Naive thymus-derived CD8-positive, alpha-beta T cell (primary cell): ENCODE data around the gene PDZD2. TPM values are rescaled to one million over a fixed set of nuclear protein-coding genes. Genes with fewer than 3 reads are reported as not detected.

Source experiments
- ATAC-seq, 2 donors: fragments of 150-1000 bp; cut with Tn5 transposase in 1 of 2; sonication (Bioruptor Pico), chemical (Tn5 transposase) in 1 of 2; 1 replicate in 1 of 2; 2 replicates in 1 of 2; pipeline ENCODE4 v1.10.0; 2021; ENCODE audit warnings: mild to moderate bottlenecking in 2 of 2, moderate library complexity in 2 of 2
- POLR2A ChIA-PET: fragments of 350-600 bp; sonication (Branson Sonifier 250); formaldehyde crosslinking; loops from one replicate; lab custom pipeline; 2021; ENCODE audit warnings: antibody characterized with exemption; lab: Charles Lee
- DNase-seq, 10 donors: peaks; one replicate each; pipeline versions ENCODE4 v3.0.0 to v3.0.0-alpha.2; 2020 to 2022
- H3K27ac Mint-ChIP-seq, 10 donors: one replicate each; pipeline ENCODE4 v1.8.0; 2020 to 2022; ENCODE audit warnings: mild to moderate bottlenecking in 10 of 10, mixed read lengths in 10 of 10, moderate library complexity in 4 of 10, inconsistent platforms in 1 of 10
- H3K27me3 Mint-ChIP-seq, 5 donors: one replicate each; pipeline ENCODE4 v1.8.0; 2021 to 2022; ENCODE audit warnings: mixed read lengths in 5 of 5
- H3K36me3 Mint-ChIP-seq, 3 donors: one replicate each; pipeline ENCODE4 v1.8.0; 2020 to 2022; ENCODE audit warnings: mixed read lengths in 3 of 3, mild to moderate bottlenecking in 2 of 3, inconsistent platforms in 1 of 3
- H3K4me1 Mint-ChIP-seq, 4 donors: one replicate each; pipeline ENCODE4 v1.8.0; 2021 to 2022; ENCODE audit warnings: mixed read lengths in 4 of 4
- H3K4me3 Mint-ChIP-seq, 10 donors: one replicate each; pipeline ENCODE4 v1.8.0; 2020 to 2022; ENCODE audit warnings: mild to moderate bottlenecking in 10 of 10, mixed read lengths in 10 of 10, moderate library complexity in 6 of 10, inconsistent platforms in 1 of 10
- H3K9me3 Mint-ChIP-seq, 9 donors: one replicate each; pipeline ENCODE4 v1.8.0; 2020 to 2022; ENCODE audit warnings: mixed read lengths in 9 of 9, mild to moderate bottlenecking in 3 of 9, inconsistent platforms in 1 of 9, moderate library complexity in 1 of 9
- polyA plus RNA-seq, 3 donors: library from polyadenylated mRNA; unstranded; fragments of 300-500 nt; fragmentation: Illumina TruSeq; gene quantifications; one replicate each; pipeline ENCODE4 v1.2.3, GENCODE V29; 2021
- total RNA-seq, 8 experiments: library from RNA in 2 of 8; stranded (reverse) in 2 of 8; gene quantifications; one replicate each; pipeline ENCODE4 v1.2.3 and lab custom pipeline; 2021 to 2026

The PDZD2 gene
- total and polyA plus RNA-seq, 5 experiments from 2014 or later = 0.73 to 1.7 (median 1.3) TPM; not detected in 1

DNA sequence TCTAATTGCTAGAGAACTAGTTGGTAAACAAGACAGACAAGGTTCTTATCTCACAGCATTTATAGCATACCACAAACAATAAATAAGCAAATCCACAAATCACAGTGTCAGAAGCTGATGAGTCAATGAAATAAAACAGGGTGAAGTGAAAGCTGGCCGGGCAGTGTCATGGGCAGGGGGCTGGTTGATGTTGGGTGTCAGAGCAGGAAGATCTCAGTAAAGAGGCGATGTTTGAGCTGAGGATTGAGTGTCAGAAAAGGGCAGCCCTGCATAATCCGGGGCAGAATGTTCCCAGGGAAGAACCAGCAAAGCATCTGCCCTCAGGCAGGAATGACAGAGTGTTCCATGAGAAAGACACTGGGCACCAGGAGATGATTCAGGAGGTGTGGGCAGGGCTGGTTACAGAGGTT lies 351.8 kb downstream of the PDZD2 start:
- H3K36me3 Mint-ChIP-seq = peaks cover 0 to 13% (median 10%) of the 10 kb centered on the region in 3 donors
- peaks cover 3 to 12% (median 5%) of the 10 kb centered on the region in 4 donors for H3K4me1 Mint-ChIP-seq
- H3K27me3 Mint-ChIP-seq = peaks cover 0 to 10% (median 0%) of the 10 kb centered on the region in 5 donors
- POLR2A ChIA-PET = no interaction called here
- H3K27ac Mint-ChIP-seq = no peak overlapping the region
- no peak overlapping the region for H3K4me3 Mint-ChIP-seq
- ATAC-seq (no peak), DNase-seq (no peak)
- peaks cover 0 to 13% (median 4%) of the 10 kb centered on the region in 9 donors for H3K9me3 Mint-ChIP-seq

DNA sequence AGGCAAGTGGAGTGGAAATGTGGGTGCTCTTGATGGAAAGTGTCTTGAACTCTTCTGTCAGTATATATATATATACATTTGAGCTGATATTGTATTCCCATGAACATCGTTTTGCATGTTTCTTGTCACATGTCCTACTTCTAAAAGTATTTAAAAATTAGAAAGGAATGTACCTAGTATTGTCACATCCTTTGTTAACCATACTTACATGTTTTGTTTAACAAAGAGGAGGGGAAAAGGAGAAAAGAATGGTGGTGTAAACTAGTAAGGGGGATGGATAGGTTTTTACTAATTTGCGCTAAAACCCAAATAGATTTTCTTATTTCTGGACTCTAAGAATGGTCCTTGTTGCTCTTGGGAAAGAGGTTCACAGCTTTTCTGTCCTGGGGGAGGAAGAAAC lies 353.4 kb downstream of the PDZD2 start:
- ATAC-seq = no peak

DNA sequence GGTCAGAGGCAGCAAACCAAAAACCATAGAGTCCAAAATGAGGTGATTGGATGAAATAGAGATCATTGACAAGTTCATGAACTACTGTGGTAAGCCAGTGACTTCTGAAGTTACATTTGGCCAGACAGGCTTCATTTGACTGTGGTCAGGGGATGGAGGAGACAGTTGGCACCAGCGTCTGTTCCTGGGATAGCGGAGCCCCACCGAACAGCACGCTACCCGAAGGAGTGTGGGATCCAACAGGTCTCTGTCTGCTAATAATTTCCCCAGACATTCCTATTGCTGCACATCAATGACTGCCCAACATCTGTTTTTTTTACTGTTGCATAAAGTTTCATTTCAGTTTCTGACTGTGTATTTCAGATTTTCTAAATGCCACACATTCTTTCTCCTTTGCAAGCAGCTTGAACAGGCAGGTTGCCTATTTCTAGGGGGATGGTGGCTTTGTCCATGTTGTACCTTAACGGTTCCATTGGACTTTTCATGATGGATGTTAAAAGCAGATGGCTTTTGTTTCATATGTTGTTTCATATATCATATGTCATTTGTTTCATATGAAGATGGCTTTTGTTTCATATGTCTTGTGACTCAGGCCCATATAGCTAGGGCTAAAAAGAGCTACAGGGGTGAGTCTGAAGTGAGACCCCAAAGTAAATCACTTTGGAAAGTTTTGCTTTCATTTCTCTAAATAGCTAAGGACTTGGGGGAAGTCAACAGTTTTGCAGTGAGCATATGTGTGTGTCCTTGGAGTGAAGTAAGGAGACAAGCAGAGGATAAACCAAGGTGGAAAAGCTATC lies 354.4 kb downstream of the PDZD2 start:
- ATAC-seq = no peak
- no peak for DNase-seq
- Mint-ChIP-seq H3K27ac (peak overlapping the region in 1 of 10 donors; percentile 16), H3K9me3 (peaks cover 0 to 4% (median 0%) of the 10 kb centered on the region in 9 donors), H3K4me1 (peaks cover 8 to 29% (median 9%) of the 10 kb centered on the region in 4 donors), H3K4me3 (no peak overlapping the region), H3K36me3 (peaks cover 0 to 8% (median 3%) of the 10 kb centered on the region in 3 donors), H3K27me3 (peaks cover 0 to 7% (median 0%) of the 10 kb centered on the region in 5 donors)
- POLR2A ChIA-PET = no interaction called here

More for the DNA sequence above, 353.4 kb downstream of the PDZD2 start:
- POLR2A ChIA-PET = no interaction called here
- peaks cover 0 to 13% (median 4%) of the 10 kb centered on the region in 9 donors for H3K9me3 Mint-ChIP-seq
- DNase-seq = no peak
- H3K27ac Mint-ChIP-seq = no peak overlapping the region
- no peak overlapping the region for H3K4me3 Mint-ChIP-seq
- H3K36me3 Mint-ChIP-seq = peaks cover 0 to 13% (median 6%) of the 10 kb centered on the region in 3 donors
- peaks cover 9 to 27% (median 10%) of the 10 kb centered on the region in 4 donors for H3K4me1 Mint-ChIP-seq
- H3K27me3 Mint-ChIP-seq = peaks cover 0 to 10% (median 0%) of the 10 kb centered on the region in 5 donors

DNA sequence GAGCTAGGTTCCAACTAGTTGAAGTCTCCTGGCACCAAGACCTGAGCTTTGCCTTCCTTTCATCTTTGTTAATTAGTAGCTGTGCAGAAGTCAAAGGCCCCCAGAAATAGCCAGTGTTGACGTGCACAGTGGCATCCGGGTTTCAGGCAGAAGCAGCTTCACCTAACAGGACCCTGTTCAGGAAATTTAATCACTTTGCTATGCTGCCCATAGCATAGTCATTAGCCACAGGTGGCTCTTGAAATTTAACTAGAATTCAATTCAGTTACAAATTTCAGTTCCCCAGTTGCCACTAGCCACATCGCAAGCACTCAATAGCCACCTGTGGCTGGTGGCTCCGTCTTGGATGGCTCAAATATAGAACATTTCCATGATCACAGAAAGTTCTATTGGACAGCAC lies 356.1 kb downstream of the PDZD2 start:
- ATAC-seq (no peak), DNase-seq (no peak)
- Mint-ChIP-seq H3K9me3 (no peaks in the 10 kb centered on the region), H3K4me1 (peaks cover 8 to 29% (median 9%) of the 10 kb centered on the region in 4 donors), H3K36me3 (peaks cover 0 to 13% (median 5%) of the 10 kb centered on the region in 3 donors), H3K27ac (no peak overlapping the region), H3K4me3 (no peak overlapping the region), H3K27me3 (peaks cover 0 to 7% (median 0%) of the 10 kb centered on the region in 5 donors)
- POLR2A ChIA-PET = interaction anchor here (1.0 kb wide), 1 partner anchor 126 kb away, joined by 3 read pairs; no protein-coding TSS in a partner anchor

DNA sequence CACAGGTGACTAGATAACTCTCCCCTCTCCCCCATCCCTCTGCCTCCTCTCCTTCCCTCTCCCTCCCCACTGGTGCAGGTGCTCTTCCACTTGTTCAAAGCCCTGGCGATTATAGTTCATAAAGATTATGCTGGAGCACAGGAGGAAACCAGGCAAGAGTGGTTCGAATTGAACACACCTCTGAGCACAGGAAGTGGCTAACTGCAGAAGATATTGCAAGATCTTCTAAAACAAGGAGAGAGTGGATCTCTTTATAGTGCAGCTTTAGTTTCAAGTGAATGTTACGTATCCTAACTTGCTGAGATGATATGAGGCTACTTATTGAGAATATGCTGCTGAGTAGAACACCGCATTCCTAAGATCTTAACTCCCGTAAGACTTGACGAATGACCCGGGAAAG lies 356.8 kb downstream of the PDZD2 start:
- DNase-seq (peak in 2 of 10 donors; percentile 22 to 29), ATAC-seq (peak; percentile 35 to 57)
- POLR2A ChIA-PET = interaction anchor here (1.0 kb wide), 1 partner anchor 127 kb away, joined by 3 read pairs; no protein-coding TSS in a partner anchor
- Mint-ChIP-seq H3K36me3 (peaks cover 0 to 13% (median 5%) of the 10 kb centered on the region in 3 donors), H3K4me1 (peaks cover 8 to 29% (median 9%) of the 10 kb centered on the region in 4 donors), H3K27ac (peak overlapping the region in 8 of 10 donors; percentile 3 to 92 (median 84)), H3K27me3 (peaks cover 0 to 4% (median 0%) of the 10 kb centered on the region in 5 donors), H3K9me3 (no peaks in the 10 kb centered on the region), H3K4me3 (peak overlapping the region in 8 of 10 donors; percentile 15 to 74 (median 58))

DNA sequence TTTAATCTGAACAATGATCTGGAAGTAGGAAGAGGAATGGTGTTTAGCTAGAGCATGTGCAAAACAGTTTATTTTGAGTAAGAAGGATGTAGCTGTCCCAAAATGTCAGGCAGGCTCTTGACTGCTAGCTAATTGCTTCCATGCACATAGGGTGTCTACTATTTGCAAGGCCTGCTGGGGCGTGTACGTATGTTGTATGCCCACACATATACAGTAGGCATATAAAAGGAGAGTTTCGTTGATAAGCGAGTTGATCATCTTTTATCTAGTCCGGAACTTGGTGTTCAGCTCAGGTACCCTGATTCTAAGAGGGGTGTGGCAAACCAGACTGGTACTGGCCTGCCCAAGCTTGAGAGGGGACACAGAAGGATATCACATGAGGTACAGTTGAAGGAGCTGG lies 358.0 kb downstream of the PDZD2 start:
- POLR2A ChIA-PET = interaction anchor here (1.1 to 1.3 kb wide), 2 partner anchors 36 to 131 kb away, joined by 3 to 10 read pairs; no protein-coding TSS in a partner anchor
- peak overlapping the region in 2 of 10 donors; percentile 7 to 70 for H3K27ac Mint-ChIP-seq
- H3K27me3 Mint-ChIP-seq = no peaks in the 10 kb centered on the region
- H3K4me3 Mint-ChIP-seq = no peak overlapping the region
- ATAC-seq = no peak
- DNase-seq = no peak
- H3K9me3 Mint-ChIP-seq = no peaks in the 10 kb centered on the region
- peaks cover 9 to 29% (median 10%) of the 10 kb centered on the region in 4 donors for H3K4me1 Mint-ChIP-seq
- H3K36me3 Mint-ChIP-seq = peaks cover 0 to 13% (median 5%) of the 10 kb centered on the region in 3 donors

DNA sequence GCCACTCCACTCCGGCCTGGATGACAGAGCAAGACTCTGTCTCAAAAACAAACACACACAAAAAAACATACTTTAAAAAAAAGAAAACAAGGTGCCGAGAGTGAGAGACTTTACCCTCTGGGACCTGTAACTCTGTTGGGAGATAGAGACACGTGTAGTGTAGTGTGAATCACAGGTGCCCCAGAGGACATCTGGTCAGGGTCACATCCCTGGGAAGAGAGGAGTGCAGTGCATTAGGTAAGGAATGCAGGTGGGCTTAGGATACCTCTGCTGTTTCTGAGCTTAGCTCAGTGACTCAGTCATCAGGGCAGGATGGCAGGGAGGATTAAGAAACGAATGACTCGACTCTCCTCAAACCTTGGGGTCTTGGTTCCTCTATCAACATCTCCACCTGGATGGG lies 360.5 kb downstream of the PDZD2 start:
- Mint-ChIP-seq H3K27ac (peak overlapping the region in 2 of 10 donors; percentile 22 to 46), H3K27me3 (no peaks in the 10 kb centered on the region), H3K4me3 (no peak overlapping the region), H3K9me3 (no peaks in the 10 kb centered on the region), H3K4me1 (peaks cover 9 to 27% (median 13%) of the 10 kb centered on the region in 4 donors), H3K36me3 (peaks cover 0 to 13% (median 5%) of the 10 kb centered on the region in 3 donors)
- POLR2A ChIA-PET = interaction anchor here (0.6 kb wide), 1 partner anchor 13 kb away, joined by 3 read pairs; no protein-coding TSS in a partner anchor
- DNase-seq = no peak
- ATAC-seq = no peak

DNA sequence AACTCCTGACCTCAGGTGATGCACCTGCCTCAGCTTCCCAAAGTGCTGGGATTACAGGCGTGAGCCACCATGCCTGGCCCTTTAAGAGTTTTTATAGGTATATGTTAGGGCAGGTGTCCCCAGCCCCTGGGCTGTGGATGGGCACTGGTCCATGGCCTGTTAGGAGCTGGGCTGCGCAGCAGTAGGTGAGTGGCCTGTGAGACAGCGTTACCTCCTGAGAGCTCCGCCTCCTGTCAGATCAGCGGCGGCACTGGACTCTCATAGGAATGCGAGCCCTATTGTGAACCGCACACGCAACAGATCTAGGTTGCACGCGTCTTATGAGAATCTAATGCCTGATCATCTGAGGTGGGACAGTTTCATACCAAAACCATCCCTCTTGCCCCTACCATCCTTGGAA lies 361.8 kb downstream of the PDZD2 start:
- Mint-ChIP-seq H3K27me3 (no peaks in the 10 kb centered on the region), H3K36me3 (peaks cover 0 to 13% (median 5%) of the 10 kb centered on the region in 3 donors), H3K4me1 (peaks cover 4 to 16% (median 9%) of the 10 kb centered on the region in 4 donors), H3K4me3 (no peak overlapping the region), H3K27ac (peak overlapping the region in 1 of 10 donors; percentile 37), H3K9me3 (no peaks in the 10 kb centered on the region)
- POLR2A ChIA-PET = interaction anchor here (0.6 kb wide), 1 partner anchor 61 kb away, joined by 3 read pairs; no protein-coding TSS in a partner anchor
- ATAC-seq (no peak), DNase-seq (no peak)

DNA sequence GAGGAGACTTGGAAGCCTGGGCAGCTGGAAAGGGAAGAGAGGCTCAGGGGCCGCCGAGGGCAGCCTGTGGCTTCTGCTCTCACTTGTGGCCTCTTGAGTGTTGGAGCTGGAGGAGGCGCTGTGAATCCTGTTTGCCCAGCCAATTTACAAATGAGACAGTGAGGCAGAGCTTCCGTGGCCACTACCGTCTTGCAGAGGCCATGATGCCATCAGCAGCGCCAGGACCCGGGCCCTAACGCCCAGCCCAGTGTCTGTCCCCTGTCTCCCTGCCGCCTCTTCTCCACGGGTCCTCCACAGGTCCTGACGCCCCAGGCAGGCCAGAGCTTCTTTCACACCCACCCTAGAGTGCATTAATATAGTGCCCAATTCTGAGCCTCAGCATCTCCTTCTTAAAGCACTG lies 362.4 kb downstream of the PDZD2 start:
- Mint-ChIP-seq H3K36me3 (peaks cover 0 to 13% (median 5%) of the 10 kb centered on the region in 3 donors), H3K9me3 (no peaks in the 10 kb centered on the region), H3K27ac (peak overlapping the region in 1 of 10 donors; percentile 37), H3K27me3 (no peaks in the 10 kb centered on the region), H3K4me3 (no peak overlapping the region), H3K4me1 (peaks cover 0 to 12% (median 6%) of the 10 kb centered on the region in 4 donors)
- no peak for DNase-seq
- no peak for ATAC-seq
- POLR2A ChIA-PET = interaction anchor here (0.6 kb wide), 1 partner anchor 60 kb away, joined by 3 read pairs; no protein-coding TSS in a partner anchor

DNA sequence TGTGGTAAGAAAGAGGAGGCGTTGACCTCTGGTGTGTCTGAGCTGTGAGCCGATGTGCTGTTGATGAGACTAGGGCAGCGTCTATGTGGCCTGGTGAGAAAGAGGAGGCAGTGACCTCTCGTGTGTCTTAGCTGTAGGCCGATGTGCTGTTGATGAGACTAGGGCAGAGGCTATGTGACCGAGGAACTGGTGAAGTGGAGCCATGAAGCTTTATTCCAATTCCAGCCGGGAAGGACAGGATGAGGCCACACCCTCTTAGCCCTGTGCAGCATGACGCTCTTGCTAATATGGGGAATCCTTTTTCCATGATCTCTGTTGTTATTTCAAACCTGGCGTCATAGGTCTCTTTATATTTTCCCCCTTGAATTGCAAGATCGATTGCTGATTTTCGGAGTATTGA lies 362.8 kb downstream of the PDZD2 start:
- Mint-ChIP-seq H3K4me1 (peaks cover 0 to 10% (median 4%) of the 10 kb centered on the region in 4 donors), H3K27me3 (no peaks in the 10 kb centered on the region), H3K4me3 (no peak overlapping the region), H3K27ac (peak overlapping the region in 1 of 10 donors; percentile 37), H3K36me3 (peaks cover 0 to 13% (median 5%) of the 10 kb centered on the region in 3 donors), H3K9me3 (no peaks in the 10 kb centered on the region)
- POLR2A ChIA-PET = interaction anchor here (0.6 kb wide), 1 partner anchor 60 kb away, joined by 3 read pairs; no protein-coding TSS in a partner anchor
- ATAC-seq (no peak), DNase-seq (no peak)

DNA sequence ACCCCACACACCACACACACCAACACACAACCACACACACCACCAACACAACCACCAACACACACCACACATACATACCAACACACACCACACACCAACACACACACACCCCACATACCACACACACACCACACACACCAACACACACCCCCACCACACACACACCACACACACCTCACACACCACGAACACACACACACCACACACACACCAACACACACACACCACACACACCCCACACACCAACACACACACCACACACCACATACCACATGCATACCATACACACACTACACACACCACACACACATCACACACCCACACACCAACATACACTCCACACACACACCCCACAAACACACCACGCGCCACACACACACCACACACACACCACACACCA lies 363.8 kb downstream of the PDZD2 start:
- POLR2A ChIA-PET = no interaction called here
- H3K27ac Mint-ChIP-seq = no peak overlapping the region

DNA sequence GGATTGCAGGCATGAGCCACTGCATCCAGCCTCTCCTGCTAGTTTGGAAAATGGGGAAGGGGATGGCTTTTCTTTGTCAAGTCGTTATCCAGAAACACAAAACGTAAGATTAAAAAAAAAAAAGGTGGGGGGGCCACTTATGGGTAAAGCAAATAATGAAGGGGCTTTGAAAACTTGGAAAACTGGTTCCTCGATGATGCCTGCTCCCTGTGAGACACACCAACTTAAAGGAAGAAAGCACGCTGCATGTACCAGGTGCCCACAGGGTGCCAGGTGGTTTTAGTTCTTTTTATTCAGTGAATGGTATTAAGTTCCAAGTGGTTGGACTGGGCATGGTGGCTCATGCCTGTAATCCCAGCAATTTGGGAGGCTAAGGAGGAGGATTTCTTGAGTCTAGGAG lies 365.1 kb downstream of the PDZD2 start:
- no peak for DNase-seq
- H3K27me3 Mint-ChIP-seq = no peaks in the 10 kb centered on the region
- H3K4me3 Mint-ChIP-seq = no peak overlapping the region
- peaks cover 0 to 7% (median 0%) of the 10 kb centered on the region in 3 donors for H3K36me3 Mint-ChIP-seq
- H3K27ac Mint-ChIP-seq = no peak overlapping the region
- ATAC-seq = no peak
- H3K4me1 Mint-ChIP-seq = peaks cover 0 to 8% (median 0%) of the 10 kb centered on the region in 4 donors
- POLR2A ChIA-PET = no interaction called here
- no peaks in the 10 kb centered on the region for H3K9me3 Mint-ChIP-seq

More for the DNA sequence above, 363.8 kb downstream of the PDZD2 start:
- Mint-ChIP-seq H3K4me3 (no peak overlapping the region), H3K9me3 (no peaks in the 10 kb centered on the region), H3K4me1 (peaks cover 0 to 8% (median 0%) of the 10 kb centered on the region in 4 donors), H3K27me3 (no peaks in the 10 kb centered on the region), H3K36me3 (peaks cover 0 to 14% (median 5%) of the 10 kb centered on the region in 3 donors)
- ATAC-seq = no peak
- DNase-seq = no peak
